Body of pancreas (tissue), 4 donors: Measurements from ENCODE around the gene RGS13.

Experiments used
- POLR2A ChIP-seq, 3 donors: fragments of 450-650 bp; IDR thresholded peaks; one replicate each; pipeline ENCODE4 v1.6.1; 2016; ENCODE audit warnings: antibody characterized with exemption in 3 of 3, mild to moderate bottlenecking in 2 of 3
- TF ChIP-seq, protein P1 (sequence below), 7 experiments: fragments of 450-650 bp in 4 of 7; fragments of 200-600 bp in 3 of 7; sonication (generic) in 3 of 7; IDR thresholded peaks; one replicate each; pipeline ENCODE4 v1.5.1; 2016 to 2019; ENCODE audit warnings: antibody characterized with exemption in 7 of 7

DNA sequence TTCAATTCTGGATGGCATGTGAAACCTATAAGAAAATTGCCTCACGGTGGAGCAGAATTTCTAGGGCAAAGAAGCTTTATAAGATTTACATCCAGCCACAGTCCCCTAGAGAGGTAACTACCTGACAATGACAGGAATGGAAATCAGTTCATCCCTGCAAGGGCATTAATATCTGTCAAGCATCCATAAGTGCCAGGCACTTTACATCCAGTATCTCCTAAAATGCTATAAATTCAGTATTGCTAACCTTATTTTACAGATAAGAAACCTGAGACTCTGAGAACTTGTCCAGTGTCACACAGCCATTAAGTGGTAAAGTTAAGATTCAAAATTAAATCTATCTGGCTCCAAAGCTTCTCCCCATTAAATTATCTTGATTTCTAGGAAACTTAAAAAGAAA lies 22.3 kb downstream of the RGS13 start:
- TF ChIP-seq, protein P1, sequence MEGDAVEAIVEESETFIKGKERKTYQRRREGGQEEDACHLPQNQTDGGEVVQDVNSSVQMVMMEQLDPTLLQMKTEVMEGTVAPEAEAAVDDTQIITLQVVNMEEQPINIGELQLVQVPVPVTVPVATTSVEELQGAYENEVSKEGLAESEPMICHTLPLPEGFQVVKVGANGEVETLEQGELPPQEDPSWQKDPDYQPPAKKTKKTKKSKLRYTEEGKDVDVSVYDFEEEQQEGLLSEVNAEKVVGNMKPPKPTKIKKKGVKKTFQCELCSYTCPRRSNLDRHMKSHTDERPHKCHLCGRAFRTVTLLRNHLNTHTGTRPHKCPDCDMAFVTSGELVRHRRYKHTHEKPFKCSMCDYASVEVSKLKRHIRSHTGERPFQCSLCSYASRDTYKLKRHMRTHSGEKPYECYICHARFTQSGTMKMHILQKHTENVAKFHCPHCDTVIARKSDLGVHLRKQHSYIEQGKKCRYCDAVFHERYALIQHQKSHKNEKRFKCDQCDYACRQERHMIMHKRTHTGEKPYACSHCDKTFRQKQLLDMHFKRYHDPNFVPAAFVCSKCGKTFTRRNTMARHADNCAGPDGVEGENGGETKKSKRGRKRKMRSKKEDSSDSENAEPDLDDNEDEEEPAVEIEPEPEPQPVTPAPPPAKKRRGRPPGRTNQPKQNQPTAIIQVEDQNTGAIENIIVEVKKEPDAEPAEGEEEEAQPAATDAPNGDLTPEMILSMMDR (IDR thresholded peaks at IDR 0.05), result no peak
- TF ChIP-seq POLR2A (IDR thresholded peaks at IDR 0.05), result no peak
